Measurements from ENCODE around the gene UGT1A9. TPM values are rescaled to one million over a fixed set of nuclear protein-coding genes. Genes with fewer than 3 reads are reported as not detected.

UGT1A9 gene
- total and polyA plus RNA-seq, 2 of the 13 experiments (the other 11 are each of a cell fraction or from before 2014, with no cell fraction given) = 0.07 TPM; not detected in 1

DNA sequence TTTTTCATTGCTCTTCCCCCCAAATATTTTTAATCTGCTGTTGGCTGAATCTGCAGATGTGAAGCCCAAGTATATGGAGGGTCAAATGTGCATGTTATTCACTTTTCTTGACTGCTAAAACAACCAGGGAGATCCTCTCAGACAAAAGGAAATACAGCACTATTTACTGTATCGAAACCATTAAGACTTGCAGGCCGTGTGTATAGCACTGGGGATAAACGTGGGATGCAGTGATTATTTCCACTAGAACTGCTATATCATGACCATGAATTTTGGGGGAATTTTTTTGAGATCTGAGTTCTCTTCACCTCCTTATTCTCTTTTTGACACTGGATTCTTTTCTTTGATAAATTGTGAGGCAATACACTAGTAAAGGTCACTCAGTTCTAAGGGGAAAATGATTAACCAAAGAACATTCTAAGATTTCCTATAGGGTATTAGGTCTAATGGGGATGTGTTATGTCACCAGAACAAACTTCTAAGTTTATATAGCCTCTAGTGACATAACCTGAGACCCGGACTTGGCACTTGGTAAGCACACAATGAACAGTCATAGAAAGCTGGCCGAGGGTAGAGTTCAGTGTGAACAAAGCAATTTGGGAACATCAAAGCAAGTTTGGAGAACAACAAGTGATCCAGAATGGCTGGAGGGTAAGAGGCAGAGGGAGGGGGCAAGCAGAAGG lies 73.5 kb downstream of the UGT1A9 start (continued):
- TF ChIP-seq ZNF691 (CRISPR knock-in tag; IDR thresholded peaks at IDR 0.05; ENCODE audit: borderline replicate concordance, low read depth) (0 out of 2 replicates have a peak, but pooled peaks have one; percentile 34), SMAD3 (CRISPR knock-in tag; IDR thresholded peaks at IDR 0.05) (peak; percentile 78), XBP1 (CRISPR knock-in tag; IDR thresholded peaks at IDR 0.05) (no peak), ZBTB34 (CRISPR knock-in tag; IDR thresholded peaks at IDR 0.05) (0 out of 2 replicates have a peak, but pooled peaks have one; percentile 38), SNRNP70 (IDR thresholded peaks at IDR 0.05; ENCODE audit: low read depth, low read length) (no peak), ZNF326 (CRISPR knock-in tag; IDR thresholded peaks at IDR 0.05; ENCODE audit: borderline replicate concordance) (no peak), PRDM10 (CRISPR knock-in tag; IDR thresholded peaks at IDR 0.05; ENCODE audit: low read depth) (0 out of 2 replicates have a peak, but pooled peaks have one; percentile 42), KLF9 (CRISPR knock-in tag; IDR thresholded peaks at IDR 0.05; ENCODE audit: low read depth) (peak; percentile 47; the same call in 1 of the 2 replicates), ZFP1 (CRISPR knock-in tag; IDR thresholded peaks at IDR 0.05) (peak; percentile 62; the same call in 1 of the 2 replicates), ZNF572 (CRISPR knock-in tag; IDR thresholded peaks at IDR 0.05) (no peak), ASH2L (IDR thresholded peaks at IDR 0.05; ENCODE audit: insufficient read length, low read depth, low read length) (peak; percentile 74), ZNF512B (CRISPR knock-in tag; IDR thresholded peaks at IDR 0.05; ENCODE audit: borderline replicate concordance) (peak; percentile 93; the same call in 1 of the 2 replicates), ZNF75D (CRISPR knock-in tag; IDR thresholded peaks at IDR 0.05; ENCODE audit: borderline replicate concordance) (no peak)
- TF ChIP-seq, protein P1, sequence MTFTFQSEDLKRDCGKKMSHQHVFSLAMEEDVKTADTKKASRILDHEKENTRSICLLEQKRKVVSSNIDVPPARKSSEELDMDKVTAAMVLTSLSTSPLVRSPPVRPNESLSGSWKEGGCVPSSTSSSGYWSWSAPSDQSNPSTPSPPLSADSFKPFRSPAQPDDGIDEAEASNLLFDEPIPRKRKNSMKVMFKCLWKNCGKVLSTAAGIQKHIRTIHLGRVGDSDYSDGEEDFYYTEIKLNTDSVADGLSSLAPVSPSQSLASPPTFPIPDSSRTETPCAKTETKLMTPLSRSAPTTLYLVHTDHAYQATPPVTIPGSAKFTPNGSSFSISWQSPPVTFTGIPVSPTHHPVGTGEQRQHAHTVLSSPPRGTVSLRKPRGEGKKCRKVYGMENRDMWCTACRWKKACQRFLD (CRISPR knock-in tag; IDR thresholded peaks at IDR 0.05; ENCODE audit: borderline replicate concordance) = no peak; the same call in 1 of the 2 replicates
- TF ChIP-seq, protein P2, sequence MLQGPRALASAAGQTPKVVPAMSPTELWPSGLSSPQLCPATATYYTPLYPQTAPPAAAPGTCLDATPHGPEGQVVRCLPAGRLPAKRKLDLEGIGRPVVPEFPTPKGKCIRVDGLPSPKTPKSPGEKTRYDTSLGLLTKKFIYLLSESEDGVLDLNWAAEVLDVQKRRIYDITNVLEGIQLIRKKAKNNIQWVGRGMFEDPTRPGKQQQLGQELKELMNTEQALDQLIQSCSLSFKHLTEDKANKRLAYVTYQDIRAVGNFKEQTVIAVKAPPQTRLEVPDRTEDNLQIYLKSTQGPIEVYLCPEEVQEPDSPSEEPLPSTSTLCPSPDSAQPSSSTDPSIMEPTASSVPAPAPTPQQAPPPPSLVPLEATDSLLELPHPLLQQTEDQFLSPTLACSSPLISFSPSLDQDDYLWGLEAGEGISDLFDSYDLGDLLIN (CRISPR knock-in tag; IDR thresholded peaks at IDR 0.05; ENCODE audit: borderline replicate concordance) = no peak
